ENCODE results near the gene NOXA1.
"Not testable (repeated sequence)": the region's sequence is repeated elsewhere in the genome, so short reads cannot be mapped to it uniquely, and the experiment has no call there.

DNA sequence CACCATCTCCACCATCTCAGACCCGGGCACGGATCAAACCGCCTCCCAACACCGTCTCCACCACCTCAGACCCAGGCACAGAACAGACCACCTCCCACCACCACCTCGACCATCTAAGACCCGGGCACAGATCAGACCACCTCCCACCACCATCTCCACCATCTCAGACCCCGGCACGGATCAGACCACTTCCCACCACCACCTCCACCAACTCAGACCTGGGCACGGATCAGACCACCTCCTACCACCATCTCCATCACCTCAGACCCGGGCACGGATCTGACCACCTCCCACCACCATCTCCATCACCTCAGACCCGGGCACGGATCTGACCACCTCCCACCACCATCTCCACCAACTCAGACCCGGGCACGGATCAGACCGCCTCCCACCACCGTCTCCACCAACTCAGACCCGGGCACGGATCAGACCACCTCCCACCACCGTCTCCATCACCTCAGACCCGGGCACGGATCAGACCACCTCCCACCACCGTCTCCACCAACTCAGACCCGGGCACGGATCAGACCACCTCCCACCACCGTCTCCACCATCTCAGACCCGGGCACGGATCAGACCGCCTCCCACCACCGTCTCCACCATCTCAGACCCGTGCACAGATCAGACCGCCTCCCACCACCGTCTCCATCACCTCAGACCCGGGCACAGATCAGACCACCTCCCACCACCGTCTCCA is 43.3 kb downstream of the NOXA1 start:
- TF ChIP-seq, protein P1, sequence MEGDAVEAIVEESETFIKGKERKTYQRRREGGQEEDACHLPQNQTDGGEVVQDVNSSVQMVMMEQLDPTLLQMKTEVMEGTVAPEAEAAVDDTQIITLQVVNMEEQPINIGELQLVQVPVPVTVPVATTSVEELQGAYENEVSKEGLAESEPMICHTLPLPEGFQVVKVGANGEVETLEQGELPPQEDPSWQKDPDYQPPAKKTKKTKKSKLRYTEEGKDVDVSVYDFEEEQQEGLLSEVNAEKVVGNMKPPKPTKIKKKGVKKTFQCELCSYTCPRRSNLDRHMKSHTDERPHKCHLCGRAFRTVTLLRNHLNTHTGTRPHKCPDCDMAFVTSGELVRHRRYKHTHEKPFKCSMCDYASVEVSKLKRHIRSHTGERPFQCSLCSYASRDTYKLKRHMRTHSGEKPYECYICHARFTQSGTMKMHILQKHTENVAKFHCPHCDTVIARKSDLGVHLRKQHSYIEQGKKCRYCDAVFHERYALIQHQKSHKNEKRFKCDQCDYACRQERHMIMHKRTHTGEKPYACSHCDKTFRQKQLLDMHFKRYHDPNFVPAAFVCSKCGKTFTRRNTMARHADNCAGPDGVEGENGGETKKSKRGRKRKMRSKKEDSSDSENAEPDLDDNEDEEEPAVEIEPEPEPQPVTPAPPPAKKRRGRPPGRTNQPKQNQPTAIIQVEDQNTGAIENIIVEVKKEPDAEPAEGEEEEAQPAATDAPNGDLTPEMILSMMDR (IDR thresholded peaks at IDR 0.05): not testable (repeated sequence)
- not testable (repeated sequence) for TF ChIP-seq POLR2A (IDR thresholded peaks at IDR 0.05)

Measured in testis (tissue), 2 donors.